ENCODE data around the gene RRP8.
A peak's percentile ranks its signal among the peaks of the same experiment; 100 is the strongest.

Gene RRP8

DNA sequence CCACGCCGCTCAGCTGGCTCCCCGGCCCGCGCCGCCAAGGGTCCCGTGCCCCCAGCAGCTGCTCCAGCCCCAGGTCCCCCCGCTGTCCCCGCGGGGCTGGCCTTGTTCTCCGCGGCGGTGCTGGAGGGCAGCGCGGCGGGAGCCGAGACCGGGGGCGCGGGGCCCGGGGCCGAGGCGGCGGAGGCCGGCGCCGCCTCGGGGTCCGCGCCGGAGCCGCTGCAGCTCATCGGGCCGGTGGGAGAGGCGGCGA is 8.5 kb upstream of the RRP8 start:
- TF ChIP-seq, protein P1, sequence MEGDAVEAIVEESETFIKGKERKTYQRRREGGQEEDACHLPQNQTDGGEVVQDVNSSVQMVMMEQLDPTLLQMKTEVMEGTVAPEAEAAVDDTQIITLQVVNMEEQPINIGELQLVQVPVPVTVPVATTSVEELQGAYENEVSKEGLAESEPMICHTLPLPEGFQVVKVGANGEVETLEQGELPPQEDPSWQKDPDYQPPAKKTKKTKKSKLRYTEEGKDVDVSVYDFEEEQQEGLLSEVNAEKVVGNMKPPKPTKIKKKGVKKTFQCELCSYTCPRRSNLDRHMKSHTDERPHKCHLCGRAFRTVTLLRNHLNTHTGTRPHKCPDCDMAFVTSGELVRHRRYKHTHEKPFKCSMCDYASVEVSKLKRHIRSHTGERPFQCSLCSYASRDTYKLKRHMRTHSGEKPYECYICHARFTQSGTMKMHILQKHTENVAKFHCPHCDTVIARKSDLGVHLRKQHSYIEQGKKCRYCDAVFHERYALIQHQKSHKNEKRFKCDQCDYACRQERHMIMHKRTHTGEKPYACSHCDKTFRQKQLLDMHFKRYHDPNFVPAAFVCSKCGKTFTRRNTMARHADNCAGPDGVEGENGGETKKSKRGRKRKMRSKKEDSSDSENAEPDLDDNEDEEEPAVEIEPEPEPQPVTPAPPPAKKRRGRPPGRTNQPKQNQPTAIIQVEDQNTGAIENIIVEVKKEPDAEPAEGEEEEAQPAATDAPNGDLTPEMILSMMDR (IDR thresholded peaks at IDR 0.05; ENCODE audit: borderline replicate concordance, insufficient read depth, low read depth, low read length): no peak
- H3K4me3 ChIP-seq (ENCODE audit: low read depth, low read length): peak overlapping the region; percentile 66

DNA sequence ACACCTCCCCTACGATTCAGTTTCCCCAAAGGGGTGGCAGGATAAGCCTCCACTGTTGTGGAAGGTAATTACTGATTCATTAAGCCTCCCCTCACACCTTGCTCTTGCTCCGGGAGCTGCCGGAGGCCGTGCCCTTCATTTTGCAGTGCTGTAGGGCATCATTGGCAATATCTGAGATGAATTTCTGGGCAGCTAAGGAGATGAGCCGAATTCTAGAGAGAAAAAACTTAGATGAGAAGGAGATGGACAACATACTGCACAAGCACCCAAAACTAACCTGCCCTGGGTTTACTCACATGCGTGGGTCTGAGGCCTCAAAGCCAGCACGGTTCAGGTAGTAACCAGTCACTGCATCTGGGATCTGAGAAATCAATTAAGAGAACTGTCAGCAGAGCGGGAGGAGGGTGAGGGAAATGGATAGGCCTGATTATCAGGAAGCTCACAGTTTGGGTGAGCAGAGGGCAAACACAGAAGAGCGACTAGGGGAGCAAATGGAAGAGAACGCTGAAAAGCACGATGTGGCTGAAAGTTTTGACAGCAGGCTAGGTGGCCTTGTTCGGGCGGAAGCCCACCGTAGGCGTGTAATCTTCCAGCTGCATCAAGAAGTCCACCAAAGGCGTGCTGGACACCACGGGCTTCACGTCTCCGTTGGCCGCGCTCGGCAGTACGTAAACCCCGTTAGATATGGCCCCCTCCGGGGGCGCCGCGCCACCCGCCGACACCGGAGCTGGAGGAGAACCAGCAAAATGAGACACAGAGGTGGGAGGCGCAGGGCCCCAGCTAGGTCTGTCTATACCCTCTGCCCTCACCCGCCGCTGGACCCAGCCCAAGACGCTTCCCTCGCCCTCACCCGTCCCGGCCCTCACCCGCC is 7.9 kb upstream of the RRP8 start:
- peak overlapping the region; percentile 66 for H3K4me3 ChIP-seq (ENCODE audit: low read depth, low read length)
- TF ChIP-seq, protein P1 (IDR thresholded peaks at IDR 0.05; ENCODE audit: borderline replicate concordance, insufficient read depth, low read depth, low read length): no peak

DNA sequence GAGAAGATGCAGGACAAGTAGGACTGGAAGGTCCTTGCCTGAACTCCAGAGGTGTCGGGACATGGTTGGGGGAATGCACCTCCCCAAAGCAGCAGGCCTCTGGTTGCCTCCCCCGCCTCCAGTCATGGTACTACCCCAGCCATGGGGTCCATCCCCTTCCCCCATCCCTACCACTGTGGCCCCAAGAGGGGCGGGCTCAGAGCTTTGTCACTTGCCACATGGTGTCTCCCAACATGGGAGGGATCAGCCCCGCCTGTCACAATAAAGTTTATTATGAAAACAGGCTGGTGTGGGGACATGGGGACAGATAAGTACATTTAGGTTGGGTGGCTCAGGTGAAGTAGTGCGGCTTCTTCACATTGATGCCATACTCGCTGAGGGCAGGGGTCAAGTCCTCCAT is 7.2 kb upstream of the RRP8 start:
- H3K4me3 ChIP-seq (ENCODE audit: low read depth, low read length): no peak overlapping the region
- TF ChIP-seq, protein P1 (IDR thresholded peaks at IDR 0.05; ENCODE audit: borderline replicate concordance, insufficient read depth, low read depth, low read length): no peak

DNA sequence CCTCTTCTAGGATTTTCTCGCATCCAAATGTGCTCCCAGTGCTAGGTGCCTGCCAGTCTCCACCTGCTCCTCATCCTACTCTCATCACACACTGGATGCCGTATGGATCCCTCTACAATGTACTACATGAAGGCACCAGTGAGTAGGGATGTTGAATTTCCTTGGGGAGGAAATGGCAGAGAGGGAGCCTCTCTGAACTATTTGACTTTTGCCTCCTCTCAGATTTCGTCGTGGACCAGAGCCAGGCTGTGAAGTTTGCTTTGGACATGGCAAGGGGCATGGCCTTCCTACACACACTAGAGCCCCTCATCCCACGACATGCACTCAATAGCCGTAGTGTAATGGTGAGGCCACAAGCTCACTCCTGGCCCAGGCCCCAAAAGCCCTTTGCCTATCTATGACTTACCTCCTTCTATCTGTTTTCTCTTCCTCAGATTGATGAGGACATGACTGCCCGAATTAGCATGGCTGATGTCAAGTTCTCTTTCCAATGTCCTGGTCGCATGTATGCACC is 6.1 kb upstream of the RRP8 start:
- TF ChIP-seq, protein P1 (IDR thresholded peaks at IDR 0.05; ENCODE audit: borderline replicate concordance, insufficient read depth, low read depth, low read length): no peak
- no peak overlapping the region for H3K4me3 ChIP-seq (ENCODE audit: low read depth, low read length)

DNA sequence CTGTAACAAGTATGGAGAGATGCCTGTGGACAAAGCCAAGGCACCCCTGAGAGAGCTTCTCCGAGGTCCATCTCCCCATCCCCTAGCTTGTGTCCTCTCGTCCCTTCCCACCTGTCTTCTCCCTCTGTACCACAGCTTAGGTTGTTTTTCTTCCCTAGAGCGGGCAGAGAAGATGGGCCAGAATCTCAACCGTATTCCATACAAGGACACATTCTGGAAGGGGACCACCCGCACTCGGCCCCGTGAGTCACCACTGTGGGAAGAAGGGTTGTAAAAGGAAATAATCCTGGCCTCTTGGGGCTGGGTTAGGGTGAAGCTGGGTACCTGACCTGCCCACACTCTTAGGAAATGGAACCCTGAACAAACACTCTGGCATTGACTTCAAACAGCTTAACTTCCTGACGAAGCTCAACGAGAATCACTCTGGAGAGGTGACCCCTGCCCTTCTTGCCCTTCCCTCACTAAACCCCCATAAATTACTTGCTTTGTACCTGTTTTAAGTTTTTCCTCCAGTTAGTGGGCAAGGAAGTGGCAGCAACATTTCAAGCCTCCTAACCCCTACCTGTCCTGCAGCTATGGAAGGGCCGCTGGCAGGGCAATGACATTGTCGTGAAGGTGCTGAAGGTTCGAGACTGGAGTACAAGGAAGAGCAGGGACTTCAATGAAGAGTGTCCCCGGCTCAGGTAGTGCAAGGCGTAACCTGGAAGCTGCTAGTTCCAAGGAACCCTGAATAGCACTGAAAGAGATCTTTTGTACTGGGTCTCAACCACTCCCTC is 5.5 kb upstream of the RRP8 start:
- H3K4me3 ChIP-seq (ENCODE audit: low read depth, low read length): no peak overlapping the region
- TF ChIP-seq, protein P1 (IDR thresholded peaks at IDR 0.05; ENCODE audit: borderline replicate concordance, insufficient read depth, low read depth, low read length): no peak

DNA sequence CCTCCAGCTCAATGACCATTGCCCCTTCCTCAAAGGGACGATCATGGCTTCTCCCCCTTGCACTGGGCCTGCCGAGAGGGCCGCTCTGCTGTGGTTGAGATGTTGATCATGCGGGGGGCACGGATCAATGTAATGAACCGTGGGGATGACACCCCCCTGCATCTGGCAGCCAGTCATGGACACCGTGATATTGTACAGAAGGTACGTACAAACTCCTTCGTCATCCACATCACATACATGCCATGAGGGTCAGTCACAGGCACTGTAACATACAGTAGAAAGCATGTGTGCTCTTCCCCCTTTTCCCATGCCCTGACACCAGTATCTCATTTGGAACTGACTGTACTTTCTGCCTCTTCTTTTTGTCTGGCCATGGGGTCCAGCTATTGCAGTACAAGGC is 4.6 kb upstream of the RRP8 start:
- no peak overlapping the region for H3K4me3 ChIP-seq (ENCODE audit: low read depth, low read length)
- TF ChIP-seq, protein P1 (IDR thresholded peaks at IDR 0.05; ENCODE audit: borderline replicate concordance, insufficient read depth, low read depth, low read length): no peak
